ENCODE measurements around the gene DNHD1.

DNHD1 gene

DNA sequence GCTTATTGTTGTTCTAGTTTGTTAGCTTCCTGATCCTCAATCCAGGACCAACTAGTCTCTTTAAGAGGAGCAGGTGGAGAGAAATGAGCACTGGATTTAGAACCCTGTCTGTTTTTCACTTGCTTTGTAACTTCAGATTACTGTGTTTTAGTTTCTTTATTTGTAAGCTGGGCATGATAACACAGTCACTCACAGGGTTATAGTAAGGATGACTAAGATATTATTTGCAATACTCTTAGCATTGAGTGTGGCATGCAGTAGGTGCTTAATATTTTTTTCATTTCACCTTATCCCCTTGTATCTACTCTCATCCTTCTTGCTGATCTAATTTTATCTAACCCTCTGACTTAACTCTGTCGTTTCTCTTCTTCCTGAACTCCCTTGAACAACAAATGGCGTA lies 33.8 kb downstream of the DNHD1 start:
- DNase-seq (ENCODE audit: low read depth, low spot score): no peak
- no CpG with 5 or more reads among the region's 2 CpGs for WGBS (ENCODE audit: insufficient coverage, insufficient read length)
- no peaks in the 10 kb centered on the region for H3K36me3 ChIP-seq (ENCODE audit: control insufficient read depth, insufficient read depth, low read length)

GRCh38 chr11:6531267-6531752 lies 34.2 kb downstream of the DNHD1 start:
- no CpG with 5 or more reads among the region's 1 CpG for WGBS (ENCODE audit: insufficient coverage, insufficient read length)
- Histone ChIP-seq H3K36me3 (ENCODE audit: control insufficient read depth, insufficient read depth, low read length) (no peaks in the 10 kb centered on the region), H3K9me3 (ENCODE audit: control insufficient read depth, insufficient read depth, low read length) (no peaks in the 10 kb centered on the region), H3K27ac (ENCODE audit: low read length) (no peak overlapping the region), H3K27me3 (ENCODE audit: control insufficient read depth, insufficient read depth, low read length) (no peaks in the 10 kb centered on the region), H3K4me3 (ENCODE audit: low read length) (no peak overlapping the region), H3K4me1 (ENCODE audit: control insufficient read depth, insufficient read depth, low read length) (no peaks in the 10 kb centered on the region)
- DNase-seq (ENCODE audit: low read depth, low spot score): no peak

More for the DNA sequence above, 33.8 kb downstream of the DNHD1 start:
- H3K4me1 ChIP-seq (ENCODE audit: control insufficient read depth, insufficient read depth, low read length): no peaks in the 10 kb centered on the region
- H3K27me3 ChIP-seq (ENCODE audit: control insufficient read depth, insufficient read depth, low read length): no peaks in the 10 kb centered on the region
- H3K9me3 ChIP-seq (ENCODE audit: control insufficient read depth, insufficient read depth, low read length): no peaks in the 10 kb centered on the region
- no peak overlapping the region for H3K27ac ChIP-seq (ENCODE audit: low read length)
- no peak overlapping the region for H3K4me3 ChIP-seq (ENCODE audit: low read length)

DNA sequence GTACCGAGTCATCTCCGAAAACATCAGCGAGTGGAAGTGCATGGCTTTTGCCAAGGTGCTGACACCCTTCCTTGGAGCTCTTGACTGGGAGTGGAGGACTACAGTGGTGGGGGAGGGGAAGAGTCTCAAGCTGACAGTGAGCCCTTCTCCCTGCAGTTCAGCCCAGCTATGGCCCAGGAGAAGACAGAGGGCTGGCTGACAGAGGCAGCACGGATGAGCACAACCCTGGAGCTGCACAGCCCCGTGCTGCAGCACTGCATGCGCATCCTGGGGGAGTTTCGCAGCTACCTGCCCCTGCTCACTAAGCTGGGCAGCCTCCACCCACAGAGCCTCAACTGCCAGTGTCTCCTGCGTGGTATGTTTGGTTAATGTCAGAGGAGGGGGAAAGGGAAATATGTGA lies 41.4 kb downstream of the DNHD1 start:
- no peaks in the 10 kb centered on the region for H3K36me3 ChIP-seq (ENCODE audit: control insufficient read depth, insufficient read depth, low read length)
- no CpG with 5 or more reads among the region's 8 CpGs for WGBS (ENCODE audit: insufficient coverage, insufficient read length)
- H3K27ac ChIP-seq (ENCODE audit: low read length): no peak overlapping the region
- no peak overlapping the region for H3K4me3 ChIP-seq (ENCODE audit: low read length)
- DNase-seq (ENCODE audit: low read depth, low spot score): no peak
- no peaks in the 10 kb centered on the region for H3K27me3 ChIP-seq (ENCODE audit: control insufficient read depth, insufficient read depth, low read length)
- H3K9me3 ChIP-seq (ENCODE audit: control insufficient read depth, insufficient read depth, low read length): no peaks in the 10 kb centered on the region
- peaks cover 5% of the 10 kb centered on the region for H3K4me1 ChIP-seq (ENCODE audit: control insufficient read depth, insufficient read depth, low read length)

DNA sequence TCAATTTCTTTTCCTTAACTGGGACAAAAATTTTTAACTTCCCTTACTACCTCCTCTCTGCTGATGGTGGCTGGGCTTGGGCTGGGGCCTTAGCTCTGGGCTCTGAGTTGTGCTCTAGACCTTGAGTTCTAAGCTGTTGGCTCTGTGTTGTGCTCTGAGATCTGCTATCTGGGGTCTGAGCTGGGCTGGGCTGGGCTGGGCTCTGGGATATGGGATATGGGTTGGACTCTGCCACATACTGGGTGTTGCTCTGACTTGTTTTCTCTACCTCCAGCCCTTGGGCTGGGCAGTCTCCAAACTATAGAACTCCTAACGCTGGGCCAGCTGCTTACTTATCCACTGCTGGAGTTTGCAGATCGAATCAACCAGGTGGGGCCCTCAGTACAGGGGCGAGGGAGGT lies 41.9 kb downstream of the DNHD1 start:
- DNase-seq (ENCODE audit: low read depth, low spot score): no peak
- WGBS (ENCODE audit: insufficient coverage, insufficient read length): no CpG with 5 or more reads among the region's 3 CpGs
- no peak overlapping the region for H3K27ac ChIP-seq (ENCODE audit: low read length)
- H3K27me3 ChIP-seq (ENCODE audit: control insufficient read depth, insufficient read depth, low read length): no peaks in the 10 kb centered on the region
- H3K9me3 ChIP-seq (ENCODE audit: control insufficient read depth, insufficient read depth, low read length): no peaks in the 10 kb centered on the region
- no peaks in the 10 kb centered on the region for H3K36me3 ChIP-seq (ENCODE audit: control insufficient read depth, insufficient read depth, low read length)
- no peak overlapping the region for H3K4me3 ChIP-seq (ENCODE audit: low read length)
- H3K4me1 ChIP-seq (ENCODE audit: control insufficient read depth, insufficient read depth, low read length): peaks cover 5% of the 10 kb centered on the region

DNA sequence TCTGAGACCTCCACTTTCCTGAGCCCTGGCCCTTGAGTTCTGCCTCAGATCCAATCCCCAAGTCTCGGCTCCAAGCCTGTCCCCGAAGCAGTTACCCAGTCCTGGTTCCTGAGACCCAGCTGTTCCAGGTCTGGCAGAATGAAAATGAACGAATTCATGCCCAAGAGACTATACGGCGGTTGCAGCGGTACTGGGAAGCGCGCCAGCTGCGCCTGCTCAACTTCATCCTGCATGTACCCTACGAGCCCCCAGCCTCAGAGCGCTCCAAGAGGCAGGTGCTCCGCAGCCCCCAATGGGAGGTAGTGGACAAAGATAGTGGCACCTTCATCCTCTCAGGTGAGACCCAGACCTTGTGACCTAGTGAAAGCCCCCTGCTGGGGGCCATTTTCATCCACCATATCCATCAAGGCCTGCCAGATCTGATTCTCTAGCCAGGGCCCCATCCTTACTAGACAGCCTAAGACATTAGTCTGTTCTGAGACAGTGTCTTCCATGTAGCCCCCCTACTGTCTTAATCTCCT lies 42.7 kb downstream of the DNHD1 start:
- H3K27ac ChIP-seq (ENCODE audit: low read length): no peak overlapping the region
- no peaks in the 10 kb centered on the region for H3K27me3 ChIP-seq (ENCODE audit: control insufficient read depth, insufficient read depth, low read length)
- no peak overlapping the region for H3K4me3 ChIP-seq (ENCODE audit: low read length)
- no CpG with 5 or more reads among the region's 12 CpGs for WGBS (ENCODE audit: insufficient coverage, insufficient read length)
- H3K4me1 ChIP-seq (ENCODE audit: control insufficient read depth, insufficient read depth, low read length): peaks cover 6% of the 10 kb centered on the region
- no peaks in the 10 kb centered on the region for H3K36me3 ChIP-seq (ENCODE audit: control insufficient read depth, insufficient read depth, low read length)
- H3K9me3 ChIP-seq (ENCODE audit: control insufficient read depth, insufficient read depth, low read length): no peaks in the 10 kb centered on the region
- no peak for DNase-seq (ENCODE audit: low read depth, low spot score)

DNA sequence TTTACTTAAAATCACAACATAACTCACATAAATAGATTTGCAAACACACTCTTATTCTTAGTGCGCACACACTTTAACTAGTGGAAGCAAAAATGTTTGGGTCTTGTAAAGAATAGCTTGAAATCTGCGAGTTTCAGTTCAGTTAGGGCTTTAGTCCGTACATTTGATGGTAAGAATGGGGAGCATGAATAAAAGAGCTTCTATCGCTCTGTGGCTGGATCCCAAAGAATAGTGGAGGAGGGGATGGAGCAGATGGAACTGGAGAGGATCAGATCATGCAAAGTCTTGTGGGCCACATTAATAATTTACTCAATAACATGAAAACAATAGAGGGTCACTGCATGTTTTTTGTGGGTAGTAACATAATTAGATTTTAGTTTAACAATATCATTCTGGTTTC lies 44.3 kb downstream of the DNHD1 start:
- DNase-seq (ENCODE audit: low read depth, low spot score): no peak
- Histone ChIP-seq H3K4me3 (ENCODE audit: low read length) (no peak overlapping the region), H3K27me3 (ENCODE audit: control insufficient read depth, insufficient read depth, low read length) (no peaks in the 10 kb centered on the region), H3K36me3 (ENCODE audit: control insufficient read depth, insufficient read depth, low read length) (no peaks in the 10 kb centered on the region), H3K27ac (ENCODE audit: low read length) (no peak overlapping the region), H3K4me1 (ENCODE audit: control insufficient read depth, insufficient read depth, low read length) (peaks cover 6% of the 10 kb centered on the region), H3K9me3 (ENCODE audit: control insufficient read depth, insufficient read depth, low read length) (no peaks in the 10 kb centered on the region)
- 100% methylated on average over 1 of the region's 4 CpGs for WGBS (ENCODE audit: insufficient coverage, insufficient read length)

GRCh38 chr11:6542727-6543126 lies 45.6 kb downstream of the DNHD1 start:
- H3K36me3 ChIP-seq (ENCODE audit: control insufficient read depth, insufficient read depth, low read length): no peaks in the 10 kb centered on the region
- no peak overlapping the region for H3K27ac ChIP-seq (ENCODE audit: low read length)
- WGBS (ENCODE audit: insufficient coverage, insufficient read length): no CpG with 5 or more reads among the region's 2 CpGs
- H3K9me3 ChIP-seq (ENCODE audit: control insufficient read depth, insufficient read depth, low read length): no peaks in the 10 kb centered on the region
- no peak for DNase-seq (ENCODE audit: low read depth, low spot score)
- no peak overlapping the region for H3K4me3 ChIP-seq (ENCODE audit: low read length)
- H3K4me1 ChIP-seq (ENCODE audit: control insufficient read depth, insufficient read depth, low read length): peaks cover 6% of the 10 kb centered on the region
- no peaks in the 10 kb centered on the region for H3K27me3 ChIP-seq (ENCODE audit: control insufficient read depth, insufficient read depth, low read length)

DNA sequence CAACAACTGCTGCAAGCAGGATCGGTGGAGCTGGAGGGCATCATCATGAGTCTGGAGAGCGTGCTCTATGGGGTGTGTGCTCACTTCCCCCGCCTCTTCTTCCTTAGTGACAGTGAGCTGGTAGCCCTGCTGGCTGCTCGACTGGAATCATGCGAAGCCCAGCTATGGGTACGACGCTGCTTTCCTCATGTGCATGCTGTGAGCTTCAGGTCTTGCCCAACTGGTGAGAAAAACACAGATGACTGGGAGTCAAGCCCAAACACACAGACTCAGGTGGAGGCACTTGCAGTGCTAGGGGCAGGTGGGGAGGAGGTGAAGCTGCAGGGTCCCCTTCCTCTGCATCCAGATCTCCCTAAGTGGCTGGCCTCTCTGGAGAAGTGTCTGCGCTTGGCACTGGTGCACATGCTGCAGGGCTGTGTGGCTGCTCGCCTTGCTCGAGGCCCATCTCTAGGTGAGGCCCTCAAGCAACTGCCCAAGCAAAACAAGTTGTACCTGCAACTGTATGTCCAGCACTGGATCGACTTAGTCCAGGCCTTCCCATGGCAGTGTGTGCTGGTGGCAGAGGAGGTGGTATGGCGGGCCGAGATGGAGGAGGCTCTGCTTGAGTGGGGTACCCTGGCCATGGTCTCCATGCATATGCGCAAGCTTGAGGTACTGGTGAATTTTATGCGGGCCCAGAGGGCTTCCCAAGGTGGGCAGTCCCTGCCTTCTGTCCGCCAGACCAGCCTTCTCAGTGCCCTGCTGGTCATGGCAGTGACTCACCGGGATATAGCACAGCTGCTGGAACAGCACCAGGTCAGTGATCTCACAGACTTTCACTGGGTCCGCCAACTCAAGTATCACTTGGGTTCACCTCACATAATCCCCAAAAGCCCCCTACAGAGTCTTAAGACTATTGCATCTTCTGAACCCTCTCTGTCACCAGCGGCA lies 48.1 kb downstream of the DNHD1 start:
- Histone ChIP-seq H3K9me3 (ENCODE audit: control insufficient read depth, insufficient read depth, low read length) (no peaks in the 10 kb centered on the region), H3K4me3 (ENCODE audit: low read length) (no peak overlapping the region), H3K4me1 (ENCODE audit: control insufficient read depth, insufficient read depth, low read length) (0 out of 2 replicates have a peak, but pooled peaks cover 1% of the 10 kb centered on the region), H3K36me3 (ENCODE audit: control insufficient read depth, insufficient read depth, low read length) (no peaks in the 10 kb centered on the region), H3K27me3 (ENCODE audit: control insufficient read depth, insufficient read depth, low read length) (no peaks in the 10 kb centered on the region), H3K27ac (ENCODE audit: low read length) (no peak overlapping the region)
- no peak for DNase-seq (ENCODE audit: low read depth, low spot score)
- no CpG with 5 or more reads among the region's 19 CpGs for WGBS (ENCODE audit: insufficient coverage, insufficient read length)

- WGBS (ENCODE audit: insufficient coverage, insufficient read length): no CpG with 5 or more reads among the region's 14 CpGs
- Histone ChIP-seq H3K36me3 (ENCODE audit: control insufficient read depth, insufficient read depth, low read length) (no peaks in the 10 kb centered on the region), H3K9me3 (ENCODE audit: control insufficient read depth, insufficient read depth, low read length) (no peaks in the 10 kb centered on the region), H3K4me1 (ENCODE audit: control insufficient read depth, insufficient read depth, low read length) (0 out of 2 replicates have a peak, but pooled peaks cover 1% of the 10 kb centered on the region), H3K27me3 (ENCODE audit: control insufficient read depth, insufficient read depth, low read length) (no peaks in the 10 kb centered on the region), H3K4me3 (ENCODE audit: low read length) (no peak overlapping the region), H3K27ac (ENCODE audit: low read length) (no peak overlapping the region)
- no peak for DNase-seq (ENCODE audit: low read depth, low spot score)
These were observed 49.0 kb downstream of the DNHD1 start for GRCh38 chr11:6545917-6546605.

DNA sequence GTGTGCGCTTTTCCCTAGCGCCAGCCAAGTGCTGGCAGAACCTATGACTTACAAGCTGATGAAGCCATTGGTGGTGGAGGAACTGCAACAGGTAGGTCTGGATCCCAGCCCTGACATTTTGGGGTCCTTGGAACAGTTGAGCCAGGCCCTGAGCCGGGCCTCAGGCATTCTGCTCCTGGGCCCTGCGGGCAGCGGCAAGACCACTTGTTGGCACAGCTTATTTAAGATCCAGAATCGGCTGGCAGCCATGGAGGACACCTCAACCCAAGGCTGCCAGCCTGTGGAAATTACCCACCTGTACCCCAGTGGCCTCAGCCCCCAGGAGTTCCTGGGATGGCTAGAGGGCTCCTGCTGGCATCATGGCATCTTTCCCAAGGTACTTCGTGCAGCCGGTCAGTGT lies 49.7 kb downstream of the DNHD1 start:
- no peak overlapping the region for H3K27ac ChIP-seq (ENCODE audit: low read length)
- 0 out of 2 replicates have a peak, but pooled peaks cover 1% of the 10 kb centered on the region for H3K4me1 ChIP-seq (ENCODE audit: control insufficient read depth, insufficient read depth, low read length)
- H3K27me3 ChIP-seq (ENCODE audit: control insufficient read depth, insufficient read depth, low read length): no peaks in the 10 kb centered on the region
- no peaks in the 10 kb centered on the region for H3K9me3 ChIP-seq (ENCODE audit: control insufficient read depth, insufficient read depth, low read length)
- H3K36me3 ChIP-seq (ENCODE audit: control insufficient read depth, insufficient read depth, low read length): no peaks in the 10 kb centered on the region
- no peak overlapping the region for H3K4me3 ChIP-seq (ENCODE audit: low read length)
- WGBS (ENCODE audit: insufficient coverage, insufficient read length): no CpG with 5 or more reads among the region's 8 CpGs
- DNase-seq (ENCODE audit: low read depth, low spot score): no peak

Measured in iPS DF 6.9 (cell line).